ENCODE measurements around the gene RER1.

RER1 gene

DNA sequence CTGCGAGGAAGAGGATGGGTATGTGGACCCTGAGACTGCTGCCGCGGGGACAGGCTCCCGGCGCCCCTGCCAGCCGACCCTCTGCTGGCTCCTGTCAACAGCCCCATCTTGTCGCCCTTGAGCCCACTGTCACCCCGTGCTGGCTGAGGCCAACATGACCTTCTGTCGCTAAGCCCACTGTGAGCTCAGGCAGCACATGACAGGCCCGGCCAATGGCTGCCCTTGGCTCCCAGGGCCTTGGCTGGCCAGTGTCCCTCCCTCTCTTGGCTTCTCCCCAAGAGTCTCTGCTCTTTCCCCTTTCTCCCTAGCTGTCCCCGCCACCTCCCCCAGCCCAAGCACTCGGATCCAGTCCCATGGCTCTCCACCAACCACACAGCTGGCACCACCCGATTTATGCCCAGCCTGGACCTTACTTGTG, 17.2 kb downstream of the RER1 start:
- H3K4me3 ChIP-seq (ENCODE audit: low read depth, low read length): no peak overlapping the region
- DNase-seq (ENCODE audit: low read depth): no peak
- TF ChIP-seq, protein P1, sequence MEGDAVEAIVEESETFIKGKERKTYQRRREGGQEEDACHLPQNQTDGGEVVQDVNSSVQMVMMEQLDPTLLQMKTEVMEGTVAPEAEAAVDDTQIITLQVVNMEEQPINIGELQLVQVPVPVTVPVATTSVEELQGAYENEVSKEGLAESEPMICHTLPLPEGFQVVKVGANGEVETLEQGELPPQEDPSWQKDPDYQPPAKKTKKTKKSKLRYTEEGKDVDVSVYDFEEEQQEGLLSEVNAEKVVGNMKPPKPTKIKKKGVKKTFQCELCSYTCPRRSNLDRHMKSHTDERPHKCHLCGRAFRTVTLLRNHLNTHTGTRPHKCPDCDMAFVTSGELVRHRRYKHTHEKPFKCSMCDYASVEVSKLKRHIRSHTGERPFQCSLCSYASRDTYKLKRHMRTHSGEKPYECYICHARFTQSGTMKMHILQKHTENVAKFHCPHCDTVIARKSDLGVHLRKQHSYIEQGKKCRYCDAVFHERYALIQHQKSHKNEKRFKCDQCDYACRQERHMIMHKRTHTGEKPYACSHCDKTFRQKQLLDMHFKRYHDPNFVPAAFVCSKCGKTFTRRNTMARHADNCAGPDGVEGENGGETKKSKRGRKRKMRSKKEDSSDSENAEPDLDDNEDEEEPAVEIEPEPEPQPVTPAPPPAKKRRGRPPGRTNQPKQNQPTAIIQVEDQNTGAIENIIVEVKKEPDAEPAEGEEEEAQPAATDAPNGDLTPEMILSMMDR (conservative IDR thresholded peaks at IDR 0.05; ENCODE audit: low read depth, low read length): no peak

DNA sequence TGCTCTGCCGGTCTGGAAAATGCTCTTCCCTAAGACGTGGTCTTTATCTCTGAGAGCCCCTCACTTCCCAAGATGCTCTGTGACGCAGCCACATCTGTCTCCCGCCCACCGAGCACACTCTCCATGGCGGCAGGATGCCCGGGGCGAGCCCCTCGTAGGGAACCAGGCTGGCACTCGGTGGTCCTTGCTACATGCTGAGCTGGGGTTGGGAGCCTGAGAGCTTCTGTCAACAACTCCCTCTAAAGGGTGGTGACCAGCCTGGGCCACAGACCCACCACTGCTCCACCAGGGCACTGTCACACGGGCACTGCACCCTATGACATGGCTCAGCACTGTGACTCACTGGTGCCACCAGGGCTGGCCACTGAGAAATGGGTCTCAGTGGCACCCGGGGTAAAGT, 18.1 kb downstream of the RER1 start:
- TF ChIP-seq, protein P1 (conservative IDR thresholded peaks at IDR 0.05; ENCODE audit: low read depth, low read length): no peak
- no peak for DNase-seq (ENCODE audit: low read depth)
- no peak overlapping the region for H3K4me3 ChIP-seq (ENCODE audit: low read depth, low read length)

DNA sequence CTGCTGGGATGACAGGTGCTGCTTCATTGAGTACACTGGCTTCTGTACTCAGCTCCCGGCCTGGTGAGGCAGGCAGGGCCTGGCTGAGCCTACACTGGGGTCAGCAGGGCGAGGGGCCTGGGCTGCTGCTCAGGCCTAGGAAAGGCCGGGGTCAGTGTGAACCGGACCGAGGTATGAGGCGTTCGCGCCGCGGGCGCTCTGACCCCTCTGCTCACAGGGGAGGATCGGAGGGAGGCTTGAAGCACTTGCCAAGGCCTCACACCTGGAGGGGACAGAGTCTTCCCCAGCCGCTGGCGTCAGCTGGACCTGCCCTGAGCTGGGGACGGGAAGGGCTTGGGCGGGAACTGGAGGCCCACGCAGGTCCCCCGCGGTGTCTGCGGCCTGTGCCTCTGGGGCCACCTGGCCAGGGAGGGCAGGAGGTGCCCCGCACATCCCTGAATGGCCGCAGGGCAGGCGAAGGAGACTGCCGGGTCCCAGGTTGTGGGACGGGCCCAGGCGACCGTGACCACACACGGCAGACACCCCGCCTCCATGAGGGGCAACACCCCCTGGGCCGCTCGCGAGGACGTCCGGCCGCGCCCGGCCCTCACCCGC, 20.3 kb downstream of the RER1 start:
- no peak for DNase-seq (ENCODE audit: low read depth)
- H3K4me3 ChIP-seq (ENCODE audit: low read depth, low read length): peak overlapping the region; percentile 87
- TF ChIP-seq, protein P1 (conservative IDR thresholded peaks at IDR 0.05; ENCODE audit: low read depth, low read length): no peak

DNA sequence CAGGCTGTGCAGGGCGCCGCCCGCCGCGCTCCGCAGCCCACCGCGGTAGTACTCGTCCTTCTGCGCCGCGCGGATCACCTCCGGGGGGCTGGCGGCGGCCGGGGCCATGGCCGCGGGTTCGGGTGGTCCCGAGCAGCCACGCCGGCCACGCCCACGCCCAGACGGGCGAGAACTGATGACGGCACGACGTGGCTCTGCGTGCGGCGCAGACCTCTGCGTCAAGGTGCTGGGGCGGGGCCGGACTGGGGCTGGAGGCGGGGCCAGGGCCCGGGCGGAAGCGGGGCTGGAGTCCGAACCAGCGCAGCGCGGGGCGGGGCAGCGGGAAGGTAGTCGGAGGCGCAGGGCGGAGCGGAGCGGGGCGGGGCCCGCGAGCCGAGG, 20.7 kb downstream of the RER1 start, which contains the start of gene PEX10:
PEX10 (minus strand) TSS at position 170 of the 378 bp plus-strand sequence; CDS start at position 108, 62 bp downstream.
- DNase-seq (ENCODE audit: low read depth): peak; percentile 96
- TF ChIP-seq, protein P1 (conservative IDR thresholded peaks at IDR 0.05; ENCODE audit: low read depth, low read length): no peak

DNA sequence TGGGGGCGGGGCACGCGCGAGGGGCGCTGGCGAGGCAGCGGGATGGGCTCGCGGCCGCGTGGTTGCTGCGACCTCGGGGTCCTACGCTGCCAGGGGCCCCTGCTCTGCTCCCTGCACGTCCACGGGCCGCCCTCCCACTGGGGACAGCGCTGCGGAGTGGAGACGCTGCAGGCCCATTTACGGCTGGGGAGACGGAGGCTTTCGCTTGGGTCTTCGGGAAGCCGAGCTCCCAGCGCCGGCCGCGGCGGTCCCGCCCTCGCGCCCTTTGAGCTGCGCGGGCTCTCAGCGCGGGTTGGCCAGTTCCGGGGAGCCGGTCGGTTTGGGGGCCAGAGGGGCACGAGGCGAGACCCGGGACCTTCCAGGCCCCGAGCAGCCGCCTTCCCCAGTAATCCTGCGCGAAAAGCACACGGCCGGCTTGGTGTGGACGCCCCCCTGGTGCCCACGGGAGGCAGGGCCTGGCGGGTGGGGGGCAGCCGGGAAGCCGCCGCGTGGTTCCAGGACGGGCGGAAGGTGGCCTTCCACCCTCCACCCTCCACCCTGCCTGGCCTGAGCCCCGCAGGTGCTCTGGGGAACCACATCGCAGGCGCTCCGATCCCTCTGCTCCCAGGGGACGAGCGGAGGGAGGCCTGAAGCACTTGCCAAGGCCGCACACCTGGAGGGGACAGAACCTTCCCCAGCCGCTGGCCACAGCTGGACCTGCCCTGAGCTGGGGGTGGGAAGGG, 21.3 kb downstream of the RER1 start:
- H3K4me3 ChIP-seq (ENCODE audit: low read depth, low read length): peak overlapping the region; percentile 78
- TF ChIP-seq, protein P1 (conservative IDR thresholded peaks at IDR 0.05; ENCODE audit: low read depth, low read length): no peak
- peak; percentile 54 for DNase-seq (ENCODE audit: low read depth)

More for the DNA sequence above, 20.7 kb downstream of the RER1 start, which contains the start of gene PEX10:
- peak within 1 kb of the TSS; percentile 87 for H3K4me3 ChIP-seq (ENCODE audit: low read depth, low read length)

DNA sequence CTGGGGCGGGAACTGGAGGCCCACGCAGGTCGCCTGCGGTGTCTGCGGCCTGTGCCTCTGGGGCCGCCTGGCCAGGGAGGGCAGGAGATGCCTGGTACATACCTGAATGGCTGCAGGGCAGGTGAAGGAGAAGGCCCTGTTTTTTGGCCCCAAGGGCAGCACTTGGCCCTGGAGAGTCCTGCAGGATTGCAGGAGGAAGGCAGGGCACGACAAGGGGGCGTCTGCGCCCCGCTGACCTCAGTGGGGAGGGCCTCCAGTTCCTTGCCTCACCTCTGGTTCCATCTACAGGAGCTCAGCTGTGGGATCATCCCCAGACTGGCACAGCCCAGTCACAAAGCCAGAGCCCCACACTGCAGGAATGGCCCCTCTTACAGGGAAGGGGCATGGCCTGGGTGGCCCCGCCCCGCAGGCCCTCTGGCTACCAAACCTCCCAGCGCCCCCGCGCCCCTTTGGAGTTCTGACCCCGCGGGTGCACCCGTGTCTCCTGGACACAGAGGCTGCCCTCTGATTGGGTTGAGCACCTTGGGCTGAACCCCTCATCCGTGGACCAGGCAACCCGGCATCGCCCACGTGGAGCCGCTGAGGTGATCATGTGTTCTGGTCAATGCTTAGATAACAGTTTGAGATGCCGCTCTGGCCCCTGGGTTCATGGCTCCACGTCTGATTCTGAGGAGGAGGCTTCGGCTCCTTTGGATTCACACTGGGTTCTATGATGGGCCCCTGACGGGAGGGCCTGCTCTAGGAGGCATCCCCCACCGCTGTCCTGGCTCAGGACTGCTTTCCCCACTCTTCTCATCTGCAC, 22.1 kb downstream of the RER1 start:
- TF ChIP-seq, protein P1 (conservative IDR thresholded peaks at IDR 0.05; ENCODE audit: low read depth, low read length): no peak
- peak overlapping the region; percentile 78 for H3K4me3 ChIP-seq (ENCODE audit: low read depth, low read length)
- DNase-seq (ENCODE audit: low read depth): no peak
